Body of pancreas (tissue), 4 donors: ENCODE results near the gene C1RL. TPM values are rescaled to one million over a fixed set of nuclear protein-coding genes. Genes with fewer than 3 reads are reported as not detected.
A peak's percentile ranks its signal among the peaks of the same experiment; 100 is the strongest.

Experiments
- ATAC-seq: fragments of 150-250 bp; one replicate; pipeline ENCODE4 v1.9.1; 2016
- DNase-seq, 4 donors: peaks; one replicate each; pipeline ENCODE4 v3.0.0-alpha.2; 2019
- H3K27ac ChIP-seq, 4 donors: fragments of 200-600 bp; sonication (generic); 1 replicate in 3 of 4; 2 replicates in 1 of 4; pipeline versions ENCODE4 v1.5.1 to v1.6.1; 2016 to 2019; ENCODE audit warnings: mild to moderate bottlenecking in 1 of 4, mixed read lengths in 1 of 4, moderate library complexity in 1 of 4
- H3K27me3 ChIP-seq, 2 donors: fragments of 200-600 bp; sonication (generic); one replicate each; pipeline ENCODE4 v1.6.0; 2016; ENCODE audit warnings: mild to moderate bottlenecking in 1 of 2
- H3K36me3 ChIP-seq, 2 donors: fragments of 200-600 bp; sonication (generic); replicated peaks in 1 of 2; 2 replicates each; pipeline ENCODE4 v1.5.1; 2016; ENCODE audit warnings: low read depth in 2 of 2; ENCODE audit not compliant: insufficient read depth in 1 of 2
- H3K4me1 ChIP-seq: fragments of 200-600 bp; sonication (generic); one replicate; pipeline ENCODE4 v1.6.0; 2016
- H3K4me3 ChIP-seq, 2 donors: fragments of 200-600 bp; sonication (generic); 1 replicate in 1 of 2; 2 replicates in 1 of 2; pipeline ENCODE4 v1.5.1; 2016 to 2019
- H3K9me3 ChIP-seq, 3 donors: fragments of 200-600 bp; sonication (generic); 1 replicate in 2 of 3; 2 replicates in 1 of 3; pipeline ENCODE4 v1.5.1; 2016
- POLR2A ChIP-seq, 3 donors: fragments of 450-650 bp; IDR thresholded peaks; one replicate each; pipeline ENCODE4 v1.6.1; 2016; ENCODE audit warnings: antibody characterized with exemption in 3 of 3, mild to moderate bottlenecking in 2 of 3
- WGBS, 2 donors: methylation state at CpG; one replicate each; pipeline ENCODE4 v1.1.5; 2017; 5-methylcytosine and 5-hydroxymethylcytosine counted together
- intact Hi-C: fragments of 100-400 bp; cut with DNase I; formaldehyde crosslinking; loops from one replicate; pipeline ENCODE4 v1.15.1; 2023
- total RNA-seq, 2 donors: library from RNA; depleted of rRNA; stranded (reverse); fragments of >200 nt; gene quantifications; one replicate each; pipeline ENCODE4 v1.1.0, GENCODE V29; 2016
- TF ChIP-seq, protein P1 (sequence below), 7 experiments: fragments of 450-650 bp in 4 of 7; fragments of 200-600 bp in 3 of 7; sonication (generic) in 3 of 7; IDR thresholded peaks; one replicate each; pipeline ENCODE4 v1.5.1; 2016 to 2019; ENCODE audit warnings: antibody characterized with exemption in 7 of 7

The C1RL gene
- total RNA-seq, 2 donors from 2014 or later, result 64.6 to 99.6 TPM

DNA sequence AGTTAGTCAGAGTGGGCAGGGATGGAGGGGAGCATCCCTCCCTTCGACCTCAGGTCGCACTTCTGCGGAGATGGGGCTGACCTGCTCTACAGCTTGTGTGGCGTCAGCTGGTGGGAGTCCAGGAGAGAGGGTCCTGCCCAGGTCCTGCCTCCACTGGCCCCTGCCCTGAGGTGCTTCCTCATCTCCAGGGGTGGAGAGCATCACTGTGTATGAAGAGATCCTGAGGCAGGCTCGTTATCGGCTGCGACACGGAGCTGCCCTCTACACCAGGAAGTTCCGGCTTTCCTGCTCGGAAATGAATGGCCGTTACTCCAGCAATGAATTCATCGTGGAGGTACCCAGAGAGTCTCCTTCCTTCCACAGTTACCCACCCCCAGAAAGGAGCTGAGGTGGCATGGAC is 41.3 kb upstream of the C1RL start:
- 87 to 91% methylated on average over 12 of the region's 12 CpGs for WGBS, 2 donors
- no peak for ATAC-seq
- no peak overlapping the region for H3K27ac ChIP-seq
- H3K9me3 ChIP-seq, result no peaks in the 10 kb centered on the region
- no peak for TF ChIP-seq POLR2A (IDR thresholded peaks at IDR 0.05)
- TF ChIP-seq, protein P1, sequence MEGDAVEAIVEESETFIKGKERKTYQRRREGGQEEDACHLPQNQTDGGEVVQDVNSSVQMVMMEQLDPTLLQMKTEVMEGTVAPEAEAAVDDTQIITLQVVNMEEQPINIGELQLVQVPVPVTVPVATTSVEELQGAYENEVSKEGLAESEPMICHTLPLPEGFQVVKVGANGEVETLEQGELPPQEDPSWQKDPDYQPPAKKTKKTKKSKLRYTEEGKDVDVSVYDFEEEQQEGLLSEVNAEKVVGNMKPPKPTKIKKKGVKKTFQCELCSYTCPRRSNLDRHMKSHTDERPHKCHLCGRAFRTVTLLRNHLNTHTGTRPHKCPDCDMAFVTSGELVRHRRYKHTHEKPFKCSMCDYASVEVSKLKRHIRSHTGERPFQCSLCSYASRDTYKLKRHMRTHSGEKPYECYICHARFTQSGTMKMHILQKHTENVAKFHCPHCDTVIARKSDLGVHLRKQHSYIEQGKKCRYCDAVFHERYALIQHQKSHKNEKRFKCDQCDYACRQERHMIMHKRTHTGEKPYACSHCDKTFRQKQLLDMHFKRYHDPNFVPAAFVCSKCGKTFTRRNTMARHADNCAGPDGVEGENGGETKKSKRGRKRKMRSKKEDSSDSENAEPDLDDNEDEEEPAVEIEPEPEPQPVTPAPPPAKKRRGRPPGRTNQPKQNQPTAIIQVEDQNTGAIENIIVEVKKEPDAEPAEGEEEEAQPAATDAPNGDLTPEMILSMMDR (IDR thresholded peaks at IDR 0.05), result no peak
- no peaks in the 10 kb centered on the region for H3K27me3 ChIP-seq
- no peaks in the 10 kb centered on the region for H3K4me1 ChIP-seq
- peaks cover 0 to 2% of the 10 kb centered on the region in 2 donors for H3K36me3 ChIP-seq
- no peak overlapping the region for H3K4me3 ChIP-seq
- intact Hi-C loops, result no loop called here
- DNase-seq, result no peak

DNA sequence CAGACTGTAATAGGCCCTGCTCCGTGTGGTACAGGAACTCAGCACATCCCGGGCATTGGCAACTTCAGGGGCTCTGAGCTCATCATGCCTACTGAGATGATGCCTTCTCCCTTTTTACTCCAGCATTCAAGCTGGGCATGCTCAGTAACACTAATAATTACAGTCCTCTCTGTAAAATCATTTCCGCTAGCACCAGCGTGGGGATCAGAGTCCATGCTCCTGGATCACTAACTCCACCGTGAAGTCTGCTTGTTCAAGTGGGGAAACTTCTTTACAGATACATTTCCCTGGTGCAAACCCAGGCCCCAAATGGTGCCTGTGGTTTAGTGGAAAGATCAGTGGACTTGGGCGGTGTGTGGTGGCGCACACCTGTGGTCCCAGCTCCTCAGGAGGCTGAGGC is 37.9 kb upstream of the C1RL start:
- Histone ChIP-seq H3K4me1 (no peaks in the 10 kb centered on the region), H3K27me3 (no peaks in the 10 kb centered on the region), H3K4me3 (no peak overlapping the region), H3K9me3 (no peaks in the 10 kb centered on the region), H3K36me3 (peaks cover 0 to 2% of the 10 kb centered on the region in 2 donors), H3K27ac (no peak overlapping the region)
- 93 to 96% methylated on average over 5 to 7 of the region's 7 CpGs for WGBS, 2 donors
- DNase-seq (no peak), ATAC-seq (no peak)
- intact Hi-C loops, result no loop called here
- no peak for TF ChIP-seq POLR2A (IDR thresholded peaks at IDR 0.05)
- TF ChIP-seq, protein P1 (IDR thresholded peaks at IDR 0.05), result no peak

GRCh38 chr12:7146228-7146627 is 37.2 kb upstream of the C1RL start:
- 83 to 88% methylated on average over 7 of the region's 7 CpGs for WGBS, 2 donors
- no peak for DNase-seq

GRCh38 chr12:7145671-7146070 is 36.7 kb upstream of the C1RL start:
- no peak overlapping the region for H3K27ac ChIP-seq
- DNase-seq (no peak), ATAC-seq (no peak)
- H3K36me3 ChIP-seq, result no peaks in the 10 kb centered on the region
- H3K9me3 ChIP-seq, result no peaks in the 10 kb centered on the region
- intact Hi-C loops, result no loop called here
- WGBS, 2 donors, result 57 to 63% methylated on average over 4 of the region's 4 CpGs
- TF ChIP-seq, protein P1 (IDR thresholded peaks at IDR 0.05), result no peak
- TF ChIP-seq POLR2A (IDR thresholded peaks at IDR 0.05), result no peak
- no peaks in the 10 kb centered on the region for H3K4me1 ChIP-seq
- no peaks in the 10 kb centered on the region for H3K27me3 ChIP-seq
- no peak overlapping the region for H3K4me3 ChIP-seq

More at GRCh38 chr12:7146228-7146627, 37.2 kb upstream of the C1RL start:
- intact Hi-C loops, result no loop called here
- TF ChIP-seq, protein P1 (IDR thresholded peaks at IDR 0.05), result no peak
- no peak for TF ChIP-seq POLR2A (IDR thresholded peaks at IDR 0.05)
- Histone ChIP-seq H3K27me3 (no peaks in the 10 kb centered on the region), H3K4me1 (no peaks in the 10 kb centered on the region), H3K27ac (no peak overlapping the region), H3K9me3 (no peaks in the 10 kb centered on the region), H3K36me3 (peaks cover 0 to 2% of the 10 kb centered on the region in 2 donors), H3K4me3 (no peak overlapping the region)
- no peak for ATAC-seq

DNA sequence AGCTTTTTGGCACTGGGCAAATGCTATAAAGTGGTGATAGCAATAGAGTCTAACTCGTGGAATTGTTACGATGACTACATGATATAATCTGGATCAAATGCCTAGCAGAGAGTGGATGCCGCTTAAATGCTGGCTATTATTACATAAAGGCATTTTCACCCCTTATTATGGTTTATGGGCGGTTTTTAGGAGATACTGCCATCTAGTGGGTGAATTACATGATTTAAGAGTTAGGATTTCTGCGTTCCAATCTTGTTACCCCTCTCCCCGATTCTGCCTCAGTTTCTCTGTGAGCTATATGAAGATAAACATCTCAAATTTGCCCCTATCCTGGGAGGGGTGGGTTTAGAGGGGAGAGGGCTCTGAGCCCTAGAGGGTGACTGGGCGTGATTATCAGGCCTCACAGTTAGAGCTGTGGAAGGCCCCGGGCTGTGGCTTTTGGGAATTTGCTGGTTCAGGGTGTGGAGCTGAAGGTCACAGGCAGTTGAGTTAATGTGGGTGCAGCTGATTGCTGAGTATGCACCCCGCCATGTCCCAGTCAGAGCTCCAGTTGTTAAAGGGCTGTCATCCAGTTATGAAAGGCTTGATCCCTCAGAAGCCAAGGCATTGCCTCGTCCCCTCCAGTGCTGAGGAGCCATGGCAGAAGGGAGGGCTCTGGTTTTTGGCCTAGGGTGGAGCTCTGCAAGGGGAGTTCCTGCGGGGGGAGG is 35.6 kb upstream of the C1RL start:
- H3K27ac ChIP-seq, result no peak overlapping the region
- ATAC-seq (peak; percentile 53), DNase-seq (no peak)
- TF ChIP-seq, protein P1 (IDR thresholded peaks at IDR 0.05), result peak; percentile 13 to 47 (median 42)
- TF ChIP-seq POLR2A (IDR thresholded peaks at IDR 0.05), result no peak
- 44 to 51% methylated on average over 11 of the region's 11 CpGs for WGBS, 2 donors
- no peak overlapping the region for H3K4me3 ChIP-seq
- no peaks in the 10 kb centered on the region for H3K4me1 ChIP-seq
- H3K36me3 ChIP-seq, result no peaks in the 10 kb centered on the region
- no peaks in the 10 kb centered on the region for H3K27me3 ChIP-seq
- no peaks in the 10 kb centered on the region for H3K9me3 ChIP-seq
- intact Hi-C loops, result no loop called here
